GM06990 (cell line): ENCODE measurements around the gene PARVA.
"Not testable (repeated sequence)": the region's sequence is repeated elsewhere in the genome, so short reads cannot be mapped to it uniquely, and the experiment has no call there.

ENCODE experiments used
- DNase-seq: peaks from one replicate; pipeline ENCODE4 v3.0.0-alpha.2; 2011; ENCODE audit not compliant: insufficient read length; ENCODE audit errors: extremely low read depth
- H3K27me3 ChIP-seq: replicated peaks from 2 replicates; pipeline ENCODE4 v1.6.0; 2011; ENCODE audit warnings: low read length; ENCODE audit not compliant: control insufficient read depth, insufficient read depth
- H3K36me3 ChIP-seq: 2 replicates; pipeline ENCODE4 v1.5.1; 2011; ENCODE audit warnings: low read length; ENCODE audit not compliant: control insufficient read depth, insufficient read depth
- H3K4me3 ChIP-seq: replicated peaks from 2 replicates; pipeline ENCODE4 v1.5.1; 2011; ENCODE audit warnings: low read depth, mild to moderate bottlenecking, control low read depth, low read length
- TF ChIP-seq, protein P1 (sequence below): IDR thresholded peaks from 2 replicates; pipeline ENCODE4 v1.5.1; 2011; ENCODE audit warnings: low read length, control low read depth, mild to moderate bottlenecking, inconsistent platforms; ENCODE audit not compliant: insufficient read depth, poor library complexity, severe bottlenecking

Gene PARVA

GRCh38 chr11:12518606-12519385, 141.4 kb downstream of the PARVA start:
- no peak for DNase-seq
- no peaks in the 10 kb centered on the region; the same call in none of the 2 replicates for H3K27me3 ChIP-seq
- H3K4me3 ChIP-seq = no peak overlapping the region
- TF ChIP-seq, protein P1, sequence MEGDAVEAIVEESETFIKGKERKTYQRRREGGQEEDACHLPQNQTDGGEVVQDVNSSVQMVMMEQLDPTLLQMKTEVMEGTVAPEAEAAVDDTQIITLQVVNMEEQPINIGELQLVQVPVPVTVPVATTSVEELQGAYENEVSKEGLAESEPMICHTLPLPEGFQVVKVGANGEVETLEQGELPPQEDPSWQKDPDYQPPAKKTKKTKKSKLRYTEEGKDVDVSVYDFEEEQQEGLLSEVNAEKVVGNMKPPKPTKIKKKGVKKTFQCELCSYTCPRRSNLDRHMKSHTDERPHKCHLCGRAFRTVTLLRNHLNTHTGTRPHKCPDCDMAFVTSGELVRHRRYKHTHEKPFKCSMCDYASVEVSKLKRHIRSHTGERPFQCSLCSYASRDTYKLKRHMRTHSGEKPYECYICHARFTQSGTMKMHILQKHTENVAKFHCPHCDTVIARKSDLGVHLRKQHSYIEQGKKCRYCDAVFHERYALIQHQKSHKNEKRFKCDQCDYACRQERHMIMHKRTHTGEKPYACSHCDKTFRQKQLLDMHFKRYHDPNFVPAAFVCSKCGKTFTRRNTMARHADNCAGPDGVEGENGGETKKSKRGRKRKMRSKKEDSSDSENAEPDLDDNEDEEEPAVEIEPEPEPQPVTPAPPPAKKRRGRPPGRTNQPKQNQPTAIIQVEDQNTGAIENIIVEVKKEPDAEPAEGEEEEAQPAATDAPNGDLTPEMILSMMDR = no peak
- H3K36me3 ChIP-seq = no peaks in the 10 kb centered on the region

- H3K36me3 ChIP-seq = no peaks in the 10 kb centered on the region
- no peaks in the 10 kb centered on the region; the same call in none of the 2 replicates for H3K27me3 ChIP-seq
- no peak for DNase-seq
- TF ChIP-seq, protein P1 = no peak
- no peak overlapping the region for H3K4me3 ChIP-seq
Observed at GRCh38 chr11:12520054-12520453, 142.7 kb downstream of the PARVA start.

DNA sequence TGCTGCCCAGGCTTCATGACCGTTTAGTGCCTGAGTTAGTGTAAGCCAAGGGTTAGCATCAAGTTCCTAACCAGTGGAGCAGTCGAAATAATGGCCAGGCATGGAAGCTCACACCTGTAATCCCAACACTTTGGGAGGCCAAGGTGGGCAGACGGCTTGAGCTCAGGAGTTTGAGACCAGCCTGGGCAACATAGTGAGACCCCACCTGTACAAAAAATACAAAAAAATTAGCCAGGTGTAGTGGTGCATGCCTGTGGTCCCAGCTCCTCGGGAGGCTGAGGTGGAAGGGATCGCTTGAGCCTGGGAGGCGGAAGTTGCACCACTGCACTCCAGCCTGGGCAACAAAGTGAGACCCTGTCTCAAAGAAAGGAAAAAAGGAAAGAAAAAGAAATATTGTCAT, 143.2 kb downstream of the PARVA start:
- H3K36me3 ChIP-seq, H3K27me3 ChIP-seq, DNase-seq, H3K4me3 ChIP-seq: not testable (repeated sequence)

DNA sequence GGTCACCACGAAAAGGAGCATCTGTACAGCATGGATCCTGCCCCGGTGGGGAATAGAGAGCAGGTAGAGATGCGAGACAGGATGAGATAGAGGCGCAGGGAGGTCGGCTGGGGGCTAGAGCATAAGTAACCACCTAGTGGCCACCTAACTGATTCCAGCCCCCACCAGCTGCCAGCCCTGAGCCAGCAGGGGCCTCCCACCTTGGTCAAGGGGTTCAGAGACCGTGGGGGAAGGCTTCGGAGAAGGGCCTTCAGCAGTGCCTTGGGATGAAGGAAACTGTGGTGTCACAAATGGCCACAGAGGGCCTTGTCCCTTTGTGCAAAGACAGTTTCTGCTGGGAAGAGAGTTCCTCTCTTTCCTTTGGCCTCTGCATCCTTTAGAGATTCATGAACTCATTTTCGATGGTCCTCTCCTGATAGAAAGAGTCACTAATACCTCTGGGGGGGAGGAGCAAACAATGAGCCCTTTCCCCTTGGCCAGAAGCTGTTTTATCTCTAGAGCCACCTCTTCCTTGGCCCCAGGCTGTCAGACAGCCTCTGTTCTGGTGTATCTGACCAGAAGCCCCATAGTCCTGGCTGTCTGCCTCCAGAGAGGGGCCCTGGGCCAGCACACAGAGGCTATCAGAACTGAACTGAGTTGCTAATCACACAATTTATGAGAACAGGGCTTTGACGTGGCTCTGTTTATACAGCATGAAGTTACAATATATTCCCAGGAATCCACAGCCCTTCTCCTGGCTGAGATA, 146.0 kb downstream of the PARVA start:
- TF ChIP-seq, protein P1 = no peak
- Histone ChIP-seq H3K36me3 (no peaks in the 10 kb centered on the region), H3K4me3 (no peak overlapping the region)

GRCh38 chr11:12524865-12525264, 147.5 kb downstream of the PARVA start:
- Histone ChIP-seq H3K4me3 (no peak overlapping the region), H3K36me3 (no peaks in the 10 kb centered on the region), H3K27me3 (no peaks in the 10 kb centered on the region)
- TF ChIP-seq, protein P1 = no peak
- no peak for DNase-seq

More for the DNA sequence above, 146.0 kb downstream of the PARVA start:
- DNase-seq = no peak
- no peaks in the 10 kb centered on the region; the same call in 1 of the 2 replicates for H3K27me3 ChIP-seq

DNA sequence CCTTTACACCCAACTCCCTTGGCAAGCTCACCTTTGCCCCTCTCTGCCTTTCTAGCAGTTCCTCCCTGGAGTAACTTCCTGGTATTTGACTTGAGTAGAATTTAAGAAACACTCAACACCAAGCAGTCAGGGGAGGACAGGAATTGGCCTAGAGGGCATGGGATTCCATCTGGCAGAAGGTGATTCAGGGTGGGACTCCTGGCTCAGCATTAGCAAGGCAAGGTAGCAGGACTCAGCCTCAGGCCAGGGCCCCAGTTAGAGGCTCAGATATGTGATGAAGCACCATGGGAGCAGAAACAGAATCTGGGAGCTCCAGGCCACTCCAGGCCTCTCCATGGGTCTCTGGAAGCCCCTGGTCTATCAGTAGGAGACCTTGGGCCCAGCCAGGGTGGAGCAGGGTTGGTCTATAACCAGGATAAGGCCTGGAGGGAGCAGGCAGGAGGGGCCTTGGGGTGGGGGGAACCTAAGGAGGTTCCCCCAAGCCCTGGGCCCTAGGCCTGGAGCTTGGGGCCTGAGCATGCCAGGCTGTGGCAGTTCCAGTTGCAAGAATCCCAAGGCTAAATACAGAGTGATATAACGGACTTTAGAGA, 148.2 kb downstream of the PARVA start:
- no peak for DNase-seq
- no peaks in the 10 kb centered on the region for H3K36me3 ChIP-seq
- TF ChIP-seq, protein P1 = no peak
- no peaks in the 10 kb centered on the region for H3K27me3 ChIP-seq
- H3K4me3 ChIP-seq = no peak overlapping the region
